Testis (tissue), 2 donors: ENCODE data around the gene GLG1.

Experiments used
- POLR2A ChIP-seq: fragments of 450-650 bp; IDR thresholded peaks from one replicate; pipeline ENCODE4 v1.6.1; 2017; ENCODE audit warnings: antibody characterized with exemption, mild to moderate bottlenecking, moderate library complexity
- TF ChIP-seq, protein P1 (sequence below), 3 experiments: fragments of 450-650 bp in 2 of 3; fragments of 200-600 bp in 1 of 3; sonication (generic) in 1 of 3; IDR thresholded peaks; one replicate each; pipeline ENCODE4 v1.5.1; 2016 to 2019; ENCODE audit warnings: antibody characterized with exemption in 3 of 3, mild to moderate bottlenecking in 2 of 3, moderate library complexity in 1 of 3

GRCh38 chr16:74582970-74583369, 23.9 kb downstream of the GLG1 start:
- TF ChIP-seq, protein P1, sequence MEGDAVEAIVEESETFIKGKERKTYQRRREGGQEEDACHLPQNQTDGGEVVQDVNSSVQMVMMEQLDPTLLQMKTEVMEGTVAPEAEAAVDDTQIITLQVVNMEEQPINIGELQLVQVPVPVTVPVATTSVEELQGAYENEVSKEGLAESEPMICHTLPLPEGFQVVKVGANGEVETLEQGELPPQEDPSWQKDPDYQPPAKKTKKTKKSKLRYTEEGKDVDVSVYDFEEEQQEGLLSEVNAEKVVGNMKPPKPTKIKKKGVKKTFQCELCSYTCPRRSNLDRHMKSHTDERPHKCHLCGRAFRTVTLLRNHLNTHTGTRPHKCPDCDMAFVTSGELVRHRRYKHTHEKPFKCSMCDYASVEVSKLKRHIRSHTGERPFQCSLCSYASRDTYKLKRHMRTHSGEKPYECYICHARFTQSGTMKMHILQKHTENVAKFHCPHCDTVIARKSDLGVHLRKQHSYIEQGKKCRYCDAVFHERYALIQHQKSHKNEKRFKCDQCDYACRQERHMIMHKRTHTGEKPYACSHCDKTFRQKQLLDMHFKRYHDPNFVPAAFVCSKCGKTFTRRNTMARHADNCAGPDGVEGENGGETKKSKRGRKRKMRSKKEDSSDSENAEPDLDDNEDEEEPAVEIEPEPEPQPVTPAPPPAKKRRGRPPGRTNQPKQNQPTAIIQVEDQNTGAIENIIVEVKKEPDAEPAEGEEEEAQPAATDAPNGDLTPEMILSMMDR (IDR thresholded peaks at IDR 0.05), result no peak
- TF ChIP-seq POLR2A, result no peak
